Measurements from ENCODE around the gene DZANK1.

DNA sequence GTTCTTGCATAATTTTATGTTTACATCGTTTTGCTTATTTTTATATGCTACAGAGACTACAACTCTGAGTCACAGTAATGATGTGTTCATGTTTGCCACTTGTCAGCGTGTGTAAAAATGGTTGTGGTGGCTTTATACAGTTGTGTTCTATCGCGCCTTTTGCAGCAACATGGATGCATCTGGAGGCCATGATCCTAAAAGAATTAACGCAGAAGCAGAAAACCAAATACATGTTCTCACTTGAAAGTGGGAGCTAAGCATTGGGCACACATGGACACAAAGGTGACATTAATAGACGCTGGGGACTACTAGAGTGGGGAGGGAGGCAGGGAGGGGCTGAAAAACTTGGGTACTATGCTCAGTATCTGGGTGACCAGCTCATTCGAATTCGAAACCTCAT, 39.9 kb upstream of the DZANK1 start:
- no peak for TF ChIP-seq POLR2AphosphoS5 (IDR thresholded peaks at IDR 0.05; ENCODE audit: low read depth, low read length)
- TF ChIP-seq ELF1 (IDR thresholded peaks at IDR 0.05): no peak
- no peak for TF ChIP-seq SMC3 (IDR thresholded peaks at IDR 0.05; ENCODE audit: low read depth, low read length)
- no peak for TF ChIP-seq FOSL2 (IDR thresholded peaks at IDR 0.05; ENCODE audit: borderline replicate concordance, low read depth)
- TF ChIP-seq, protein P1, sequence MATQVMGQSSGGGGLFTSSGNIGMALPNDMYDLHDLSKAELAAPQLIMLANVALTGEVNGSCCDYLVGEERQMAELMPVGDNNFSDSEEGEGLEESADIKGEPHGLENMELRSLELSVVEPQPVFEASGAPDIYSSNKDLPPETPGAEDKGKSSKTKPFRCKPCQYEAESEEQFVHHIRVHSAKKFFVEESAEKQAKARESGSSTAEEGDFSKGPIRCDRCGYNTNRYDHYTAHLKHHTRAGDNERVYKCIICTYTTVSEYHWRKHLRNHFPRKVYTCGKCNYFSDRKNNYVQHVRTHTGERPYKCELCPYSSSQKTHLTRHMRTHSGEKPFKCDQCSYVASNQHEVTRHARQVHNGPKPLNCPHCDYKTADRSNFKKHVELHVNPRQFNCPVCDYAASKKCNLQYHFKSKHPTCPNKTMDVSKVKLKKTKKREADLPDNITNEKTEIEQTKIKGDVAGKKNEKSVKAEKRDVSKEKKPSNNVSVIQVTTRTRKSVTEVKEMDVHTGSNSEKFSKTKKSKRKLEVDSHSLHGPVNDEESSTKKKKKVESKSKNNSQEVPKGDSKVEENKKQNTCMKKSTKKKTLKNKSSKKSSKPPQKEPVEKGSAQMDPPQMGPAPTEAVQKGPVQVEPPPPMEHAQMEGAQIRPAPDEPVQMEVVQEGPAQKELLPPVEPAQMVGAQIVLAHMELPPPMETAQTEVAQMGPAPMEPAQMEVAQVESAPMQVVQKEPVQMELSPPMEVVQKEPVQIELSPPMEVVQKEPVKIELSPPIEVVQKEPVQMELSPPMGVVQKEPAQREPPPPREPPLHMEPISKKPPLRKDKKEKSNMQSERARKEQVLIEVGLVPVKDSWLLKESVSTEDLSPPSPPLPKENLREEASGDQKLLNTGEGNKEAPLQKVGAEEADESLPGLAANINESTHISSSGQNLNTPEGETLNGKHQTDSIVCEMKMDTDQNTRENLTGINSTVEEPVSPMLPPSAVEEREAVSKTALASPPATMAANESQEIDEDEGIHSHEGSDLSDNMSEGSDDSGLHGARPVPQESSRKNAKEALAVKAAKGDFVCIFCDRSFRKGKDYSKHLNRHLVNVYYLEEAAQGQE (IDR thresholded peaks at IDR 0.05; ENCODE audit: low read depth, low read length): no peak
- TF ChIP-seq, protein P2, sequence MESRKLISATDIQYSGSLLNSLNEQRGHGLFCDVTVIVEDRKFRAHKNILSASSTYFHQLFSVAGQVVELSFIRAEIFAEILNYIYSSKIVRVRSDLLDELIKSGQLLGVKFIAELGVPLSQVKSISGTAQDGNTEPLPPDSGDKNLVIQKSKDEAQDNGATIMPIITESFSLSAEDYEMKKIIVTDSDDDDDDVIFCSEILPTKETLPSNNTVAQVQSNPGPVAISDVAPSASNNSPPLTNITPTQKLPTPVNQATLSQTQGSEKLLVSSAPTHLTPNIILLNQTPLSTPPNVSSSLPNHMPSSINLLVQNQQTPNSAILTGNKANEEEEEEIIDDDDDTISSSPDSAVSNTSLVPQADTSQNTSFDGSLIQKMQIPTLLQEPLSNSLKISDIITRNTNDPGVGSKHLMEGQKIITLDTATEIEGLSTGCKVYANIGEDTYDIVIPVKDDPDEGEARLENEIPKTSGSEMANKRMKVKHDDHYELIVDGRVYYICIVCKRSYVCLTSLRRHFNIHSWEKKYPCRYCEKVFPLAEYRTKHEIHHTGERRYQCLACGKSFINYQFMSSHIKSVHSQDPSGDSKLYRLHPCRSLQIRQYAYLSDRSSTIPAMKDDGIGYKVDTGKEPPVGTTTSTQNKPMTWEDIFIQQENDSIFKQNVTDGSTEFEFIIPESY (IDR thresholded peaks at IDR 0.05; ENCODE audit: borderline replicate concordance, low read depth): no peak
- no peak for TF ChIP-seq RAD21 (IDR thresholded peaks at IDR 0.05; ENCODE audit: low read length)
- TF ChIP-seq, protein P3, sequence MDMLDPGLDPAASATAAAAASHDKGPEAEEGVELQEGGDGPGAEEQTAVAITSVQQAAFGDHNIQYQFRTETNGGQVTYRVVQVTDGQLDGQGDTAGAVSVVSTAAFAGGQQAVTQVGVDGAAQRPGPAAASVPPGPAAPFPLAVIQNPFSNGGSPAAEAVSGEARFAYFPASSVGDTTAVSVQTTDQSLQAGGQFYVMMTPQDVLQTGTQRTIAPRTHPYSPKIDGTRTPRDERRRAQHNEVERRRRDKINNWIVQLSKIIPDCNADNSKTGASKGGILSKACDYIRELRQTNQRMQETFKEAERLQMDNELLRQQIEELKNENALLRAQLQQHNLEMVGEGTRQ (IDR thresholded peaks at IDR 0.05; ENCODE audit: borderline replicate concordance, low read depth, low read length): no peak
- no peak for TF ChIP-seq EZH2phosphoT487 (IDR thresholded peaks at IDR 0.05; ENCODE audit: borderline replicate concordance, low read depth)
- TF ChIP-seq YY1 (IDR thresholded peaks at IDR 0.05; ENCODE audit: low read depth): no peak
- TF ChIP-seq, protein P4, sequence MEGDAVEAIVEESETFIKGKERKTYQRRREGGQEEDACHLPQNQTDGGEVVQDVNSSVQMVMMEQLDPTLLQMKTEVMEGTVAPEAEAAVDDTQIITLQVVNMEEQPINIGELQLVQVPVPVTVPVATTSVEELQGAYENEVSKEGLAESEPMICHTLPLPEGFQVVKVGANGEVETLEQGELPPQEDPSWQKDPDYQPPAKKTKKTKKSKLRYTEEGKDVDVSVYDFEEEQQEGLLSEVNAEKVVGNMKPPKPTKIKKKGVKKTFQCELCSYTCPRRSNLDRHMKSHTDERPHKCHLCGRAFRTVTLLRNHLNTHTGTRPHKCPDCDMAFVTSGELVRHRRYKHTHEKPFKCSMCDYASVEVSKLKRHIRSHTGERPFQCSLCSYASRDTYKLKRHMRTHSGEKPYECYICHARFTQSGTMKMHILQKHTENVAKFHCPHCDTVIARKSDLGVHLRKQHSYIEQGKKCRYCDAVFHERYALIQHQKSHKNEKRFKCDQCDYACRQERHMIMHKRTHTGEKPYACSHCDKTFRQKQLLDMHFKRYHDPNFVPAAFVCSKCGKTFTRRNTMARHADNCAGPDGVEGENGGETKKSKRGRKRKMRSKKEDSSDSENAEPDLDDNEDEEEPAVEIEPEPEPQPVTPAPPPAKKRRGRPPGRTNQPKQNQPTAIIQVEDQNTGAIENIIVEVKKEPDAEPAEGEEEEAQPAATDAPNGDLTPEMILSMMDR (IDR thresholded peaks at IDR 0.05): no peak
- TF ChIP-seq, protein P5, sequence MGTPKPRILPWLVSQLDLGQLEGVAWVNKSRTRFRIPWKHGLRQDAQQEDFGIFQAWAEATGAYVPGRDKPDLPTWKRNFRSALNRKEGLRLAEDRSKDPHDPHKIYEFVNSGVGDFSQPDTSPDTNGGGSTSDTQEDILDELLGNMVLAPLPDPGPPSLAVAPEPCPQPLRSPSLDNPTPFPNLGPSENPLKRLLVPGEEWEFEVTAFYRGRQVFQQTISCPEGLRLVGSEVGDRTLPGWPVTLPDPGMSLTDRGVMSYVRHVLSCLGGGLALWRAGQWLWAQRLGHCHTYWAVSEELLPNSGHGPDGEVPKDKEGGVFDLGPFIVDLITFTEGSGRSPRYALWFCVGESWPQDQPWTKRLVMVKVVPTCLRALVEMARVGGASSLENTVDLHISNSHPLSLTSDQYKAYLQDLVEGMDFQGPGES (IDR thresholded peaks at IDR 0.05; ENCODE audit: low read depth, low read length): no peak
- no peak for TF ChIP-seq EP300 (IDR thresholded peaks at IDR 0.05; ENCODE audit: borderline replicate concordance in 1 of 2, low read depth in 1 of 2, low read length in 1 of 2)
- TF ChIP-seq, protein P6, sequence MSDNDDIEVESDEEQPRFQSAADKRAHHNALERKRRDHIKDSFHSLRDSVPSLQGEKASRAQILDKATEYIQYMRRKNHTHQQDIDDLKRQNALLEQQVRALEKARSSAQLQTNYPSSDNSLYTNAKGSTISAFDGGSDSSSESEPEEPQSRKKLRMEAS (IDR thresholded peaks at IDR 0.05; ENCODE audit: low read depth): no peak

Data from SK-N-SH (cell line).